Esophagus muscularis mucosa (tissue), 3 donors: ENCODE data around the gene LILRB2.

Experiments
- POLR2AphosphoS5 ChIP-seq, 2 donors: sonication (generic); formaldehyde crosslinking; IDR thresholded peaks; one replicate each; pipeline ENCODE4 v1.6.1; 2017; ENCODE audit warnings: antibody characterized with exemption in 2 of 2
- TF ChIP-seq, protein P1 (sequence below), 3 experiments: fragments of 200-600 bp in 2 of 3; fragments of 450-650 bp in 1 of 3; sonication (generic) in 2 of 3; IDR thresholded peaks; one replicate each; pipeline ENCODE4 v1.5.1; 2017 to 2019; ENCODE audit warnings: antibody characterized with exemption in 3 of 3, mild to moderate bottlenecking in 2 of 3, moderate library complexity in 1 of 3

DNA sequence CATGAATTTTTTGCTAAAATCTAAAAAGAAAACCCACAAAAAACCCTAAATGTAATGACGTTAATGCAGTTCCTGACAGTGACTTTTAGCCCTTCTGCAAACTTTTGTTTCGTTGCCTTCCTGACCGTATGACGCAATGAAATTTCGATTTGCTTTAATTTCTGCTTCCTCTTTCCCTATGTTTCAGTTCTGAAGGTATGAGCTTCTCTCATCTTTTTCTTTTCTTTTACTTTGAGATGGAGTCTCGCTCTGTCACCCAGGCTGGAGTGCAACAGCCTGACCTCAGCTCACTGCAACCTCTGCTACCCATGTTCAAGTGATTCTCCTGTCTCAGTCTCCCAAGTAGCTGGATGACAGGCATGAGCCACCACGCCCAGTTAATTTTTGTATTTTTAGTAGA lies 38.1 kb upstream of the LILRB2 start:
- TF ChIP-seq POLR2AphosphoS5 (IDR thresholded peaks at IDR 0.05): no peak
- TF ChIP-seq, protein P1, sequence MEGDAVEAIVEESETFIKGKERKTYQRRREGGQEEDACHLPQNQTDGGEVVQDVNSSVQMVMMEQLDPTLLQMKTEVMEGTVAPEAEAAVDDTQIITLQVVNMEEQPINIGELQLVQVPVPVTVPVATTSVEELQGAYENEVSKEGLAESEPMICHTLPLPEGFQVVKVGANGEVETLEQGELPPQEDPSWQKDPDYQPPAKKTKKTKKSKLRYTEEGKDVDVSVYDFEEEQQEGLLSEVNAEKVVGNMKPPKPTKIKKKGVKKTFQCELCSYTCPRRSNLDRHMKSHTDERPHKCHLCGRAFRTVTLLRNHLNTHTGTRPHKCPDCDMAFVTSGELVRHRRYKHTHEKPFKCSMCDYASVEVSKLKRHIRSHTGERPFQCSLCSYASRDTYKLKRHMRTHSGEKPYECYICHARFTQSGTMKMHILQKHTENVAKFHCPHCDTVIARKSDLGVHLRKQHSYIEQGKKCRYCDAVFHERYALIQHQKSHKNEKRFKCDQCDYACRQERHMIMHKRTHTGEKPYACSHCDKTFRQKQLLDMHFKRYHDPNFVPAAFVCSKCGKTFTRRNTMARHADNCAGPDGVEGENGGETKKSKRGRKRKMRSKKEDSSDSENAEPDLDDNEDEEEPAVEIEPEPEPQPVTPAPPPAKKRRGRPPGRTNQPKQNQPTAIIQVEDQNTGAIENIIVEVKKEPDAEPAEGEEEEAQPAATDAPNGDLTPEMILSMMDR (IDR thresholded peaks at IDR 0.05): no peak
